Kidney capillary endothelial cell (primary cell): ENCODE results near the gene TMCC3.

Source experiments
- DNase-seq: peaks from one replicate; pipeline ENCODE4 v3.0.0-alpha.2; 2018; ENCODE audit warnings: low spot score

Gene TMCC3

DNA sequence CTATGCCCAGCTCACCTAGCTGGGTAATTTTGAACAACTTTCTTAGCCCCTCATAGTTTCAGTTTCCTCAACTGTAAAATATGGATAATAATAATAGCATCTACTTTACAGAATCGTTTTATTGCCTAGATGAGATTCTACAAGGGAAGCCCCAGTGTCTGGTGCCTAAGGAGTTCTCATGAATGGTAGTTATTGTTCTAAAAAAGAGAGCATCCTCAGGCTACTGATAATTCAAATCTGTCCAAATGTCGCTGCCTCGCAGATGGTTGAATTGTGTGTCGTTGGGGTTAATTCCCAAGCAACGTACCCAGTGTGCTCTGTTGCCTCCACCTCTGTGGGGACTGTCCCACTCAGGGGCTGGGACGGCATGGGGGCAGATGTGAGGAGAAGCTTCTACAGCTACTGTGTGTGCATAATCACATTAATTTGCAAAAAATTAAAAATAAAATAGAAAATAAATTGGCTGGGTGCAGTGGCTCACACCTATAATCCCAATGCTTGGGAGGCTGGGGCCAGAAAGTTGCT lies 119.1 kb downstream of the TMCC3 start:
- no peak for DNase-seq

- no peak for DNase-seq
Measured at GRCh38 chr12:94525951-94526350, 124.4 kb downstream of the TMCC3 start.
